Loucy (cell line): Measurements from ENCODE around the gene CKLF.

Experiments
- CTCF ChIP-seq: fragments of 200-600 bp; sonication (generic); conservative IDR thresholded peaks from 2 replicates; pipeline ENCODE4 v1.5.1; 2014; ENCODE audit warnings: mild to moderate bottlenecking, antibody characterized with exemption, low read length
- EZH2phosphoT487 ChIP-seq: fragments of 200-600 bp; IDR thresholded peaks from 2 replicates; pipeline ENCODE4 v1.6.1; 2018; ENCODE audit warnings: antibody characterized with exemption, mild to moderate bottlenecking, moderate library complexity, borderline replicate concordance

GRCh38 chr16:66561381-66562080 lies 9.2 kb downstream of the CKLF start:
- TF ChIP-seq CTCF (no peak), EZH2phosphoT487 (no peak)
